ENCODE data around the gene ZNF354C.

The ZNF354C gene

DNA sequence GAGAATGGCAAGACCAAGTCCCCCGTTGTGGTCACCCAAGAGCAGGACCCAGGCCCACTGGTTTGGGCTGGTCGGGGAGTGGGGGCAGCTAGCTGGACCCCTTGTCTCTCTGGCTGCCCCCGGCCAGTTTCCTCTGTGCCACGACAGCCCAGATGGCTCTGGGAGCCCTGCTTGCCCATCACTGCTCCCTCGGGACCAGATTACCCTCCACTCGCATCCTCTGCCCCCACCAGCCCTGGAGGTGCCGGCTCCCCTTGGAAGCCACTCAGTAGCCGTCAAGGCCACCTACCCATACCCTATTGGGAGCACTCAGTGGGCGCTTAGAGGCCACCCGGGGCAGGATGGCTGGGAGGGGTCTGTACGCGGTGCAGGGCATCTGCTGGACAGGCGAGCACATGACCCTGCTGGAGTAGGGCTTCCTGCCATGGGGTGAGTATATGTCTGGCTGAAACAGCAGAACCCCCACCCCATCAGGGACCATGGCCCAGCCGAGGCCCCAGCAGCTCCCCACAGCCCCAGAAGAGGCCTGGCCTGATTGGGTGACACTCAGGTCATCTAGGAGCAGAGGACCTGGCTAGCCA, 70.0 kb downstream of the ZNF354C start:
- H3K4me3 ChIP-seq (ENCODE audit: low read length) = no peak overlapping the region
- H3K36me3 ChIP-seq (replicated peaks; ENCODE audit: low read depth, low read length) = no peaks in the 10 kb centered on the region
- H3K27ac ChIP-seq (ENCODE audit: low read length) = no peak overlapping the region

DNA sequence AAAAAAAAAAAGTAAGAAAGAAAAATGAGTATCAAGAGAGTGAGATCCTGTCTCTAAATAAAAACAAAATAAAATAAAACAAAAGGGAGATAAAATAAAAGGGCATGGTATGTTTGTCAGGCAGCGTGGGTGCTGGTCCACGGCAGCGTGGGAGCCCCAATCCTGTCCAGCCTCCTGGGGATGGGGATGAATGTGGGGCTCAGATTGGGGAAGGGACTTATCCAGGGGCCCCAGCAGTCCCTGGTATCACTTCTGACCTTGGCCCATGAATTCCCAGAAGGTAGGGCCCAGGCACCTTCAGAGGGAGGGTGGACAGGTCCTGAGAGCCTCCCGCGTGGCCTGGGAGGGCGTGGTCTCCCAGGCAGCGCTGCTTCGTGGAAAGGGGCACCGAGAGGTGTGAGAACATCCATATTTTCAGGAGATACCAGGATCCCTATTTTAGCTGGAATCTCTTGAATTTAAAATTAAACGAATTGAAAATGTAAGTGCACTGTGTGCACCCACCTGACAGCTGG, 71.2 kb downstream of the ZNF354C start:
- no peak overlapping the region for H3K27ac ChIP-seq (ENCODE audit: low read length)
- TF ChIP-seq, protein P1, sequence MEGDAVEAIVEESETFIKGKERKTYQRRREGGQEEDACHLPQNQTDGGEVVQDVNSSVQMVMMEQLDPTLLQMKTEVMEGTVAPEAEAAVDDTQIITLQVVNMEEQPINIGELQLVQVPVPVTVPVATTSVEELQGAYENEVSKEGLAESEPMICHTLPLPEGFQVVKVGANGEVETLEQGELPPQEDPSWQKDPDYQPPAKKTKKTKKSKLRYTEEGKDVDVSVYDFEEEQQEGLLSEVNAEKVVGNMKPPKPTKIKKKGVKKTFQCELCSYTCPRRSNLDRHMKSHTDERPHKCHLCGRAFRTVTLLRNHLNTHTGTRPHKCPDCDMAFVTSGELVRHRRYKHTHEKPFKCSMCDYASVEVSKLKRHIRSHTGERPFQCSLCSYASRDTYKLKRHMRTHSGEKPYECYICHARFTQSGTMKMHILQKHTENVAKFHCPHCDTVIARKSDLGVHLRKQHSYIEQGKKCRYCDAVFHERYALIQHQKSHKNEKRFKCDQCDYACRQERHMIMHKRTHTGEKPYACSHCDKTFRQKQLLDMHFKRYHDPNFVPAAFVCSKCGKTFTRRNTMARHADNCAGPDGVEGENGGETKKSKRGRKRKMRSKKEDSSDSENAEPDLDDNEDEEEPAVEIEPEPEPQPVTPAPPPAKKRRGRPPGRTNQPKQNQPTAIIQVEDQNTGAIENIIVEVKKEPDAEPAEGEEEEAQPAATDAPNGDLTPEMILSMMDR (IDR thresholded peaks at IDR 0.05; ENCODE audit: low read depth, low read length) = no peak
- no peak for TF ChIP-seq EZH2phosphoT487 (IDR thresholded peaks at IDR 0.05; ENCODE audit: low read depth)
- no peaks in the 10 kb centered on the region for H3K4me1 ChIP-seq (ENCODE audit: low read length)
- no peaks in the 10 kb centered on the region for H3K9me3 ChIP-seq (ENCODE audit: insufficient read depth, low read length)
- no peak overlapping the region for H3K4me3 ChIP-seq (ENCODE audit: low read length)
- H3K36me3 ChIP-seq (replicated peaks; ENCODE audit: low read depth, low read length) = no peaks in the 10 kb centered on the region
- H3K9ac ChIP-seq (ENCODE audit: low read length) = no peak overlapping the region
- H3K4me2 ChIP-seq (ENCODE audit: low read length) = no peak overlapping the region
- no peaks in the 10 kb centered on the region for H3K79me2 ChIP-seq (ENCODE audit: low read length)
- H3K27me3 ChIP-seq (ENCODE audit: low read depth, low read length) = no peaks in the 10 kb centered on the region
- H2AFZ ChIP-seq (ENCODE audit: low read depth, low read length) = no peak overlapping the region
- H4K20me1 ChIP-seq (ENCODE audit: insufficient read depth, low read length) = no peaks in the 10 kb centered on the region

More for the DNA sequence above, 70.0 kb downstream of the ZNF354C start:
- no peak overlapping the region for H2AFZ ChIP-seq (ENCODE audit: low read depth, low read length)
- no peak overlapping the region for H3K9ac ChIP-seq (ENCODE audit: low read length)
- H3K79me2 ChIP-seq (ENCODE audit: low read length) = no peaks in the 10 kb centered on the region
- no peak for TF ChIP-seq EZH2phosphoT487 (IDR thresholded peaks at IDR 0.05; ENCODE audit: low read depth)
- TF ChIP-seq, protein P1 (IDR thresholded peaks at IDR 0.05; ENCODE audit: low read depth, low read length) = no peak
- no peaks in the 10 kb centered on the region for H3K27me3 ChIP-seq (ENCODE audit: low read depth, low read length)
- no peak overlapping the region for H3K4me2 ChIP-seq (ENCODE audit: low read length)
- no peaks in the 10 kb centered on the region for H3K4me1 ChIP-seq (ENCODE audit: low read length)
- H3K9me3 ChIP-seq (ENCODE audit: insufficient read depth, low read length) = no peaks in the 10 kb centered on the region
- H4K20me1 ChIP-seq (ENCODE audit: insufficient read depth, low read length) = no peaks in the 10 kb centered on the region

DNA sequence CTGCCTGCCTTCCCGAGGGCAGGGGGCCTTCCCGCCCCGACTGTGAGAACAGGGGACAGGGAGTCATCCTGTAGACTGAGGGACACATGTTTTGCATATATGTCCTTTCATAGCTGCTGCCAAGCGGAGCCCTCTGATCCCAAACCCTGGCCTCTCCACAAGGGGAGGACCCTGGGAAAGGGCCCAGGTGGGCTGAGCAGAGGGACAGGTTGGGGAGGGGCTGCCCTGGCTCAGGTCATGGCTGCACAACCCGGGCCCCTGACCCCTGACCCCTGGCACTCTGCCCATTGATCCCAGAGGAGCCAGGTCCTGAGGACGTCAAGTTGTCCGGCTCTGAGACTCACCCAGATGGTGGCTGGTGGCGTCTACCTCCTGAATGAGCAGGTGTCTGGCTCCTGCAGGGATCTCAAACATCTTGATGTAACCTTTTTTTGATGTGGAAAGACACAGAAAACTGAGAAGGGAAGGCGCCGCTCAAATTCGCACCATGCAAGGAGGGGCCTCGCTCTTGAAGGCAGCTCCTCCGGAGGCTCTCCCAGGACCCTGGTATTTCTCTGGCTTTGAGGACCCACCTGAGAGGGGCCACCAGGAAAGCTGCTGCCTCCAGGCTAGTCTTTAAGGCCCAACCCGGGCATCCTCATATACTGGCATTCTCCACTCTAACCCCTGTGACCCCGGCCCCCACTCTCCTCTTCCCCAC, 71.9 kb downstream of the ZNF354C start:
- no peak for TF ChIP-seq EZH2phosphoT487 (IDR thresholded peaks at IDR 0.05; ENCODE audit: low read depth)
- TF ChIP-seq, protein P1 (IDR thresholded peaks at IDR 0.05; ENCODE audit: low read depth, low read length) = no peak
- no peak overlapping the region for H3K4me3 ChIP-seq (ENCODE audit: low read length)
- H3K9me3 ChIP-seq (ENCODE audit: insufficient read depth, low read length) = no peaks in the 10 kb centered on the region
- no peaks in the 10 kb centered on the region for H3K27me3 ChIP-seq (ENCODE audit: low read depth, low read length)
- H3K4me1 ChIP-seq (ENCODE audit: low read length) = no peaks in the 10 kb centered on the region
- H3K79me2 ChIP-seq (ENCODE audit: low read length) = no peaks in the 10 kb centered on the region
- H3K9ac ChIP-seq (ENCODE audit: low read length) = no peak overlapping the region
- H3K27ac ChIP-seq (ENCODE audit: low read length) = no peak overlapping the region
- no peak overlapping the region for H3K4me2 ChIP-seq (ENCODE audit: low read length)
- no peaks in the 10 kb centered on the region for H3K36me3 ChIP-seq (replicated peaks; ENCODE audit: low read depth, low read length)
- H2AFZ ChIP-seq (ENCODE audit: low read depth, low read length) = no peak overlapping the region
- no peaks in the 10 kb centered on the region for H4K20me1 ChIP-seq (ENCODE audit: insufficient read depth, low read length)

DNA sequence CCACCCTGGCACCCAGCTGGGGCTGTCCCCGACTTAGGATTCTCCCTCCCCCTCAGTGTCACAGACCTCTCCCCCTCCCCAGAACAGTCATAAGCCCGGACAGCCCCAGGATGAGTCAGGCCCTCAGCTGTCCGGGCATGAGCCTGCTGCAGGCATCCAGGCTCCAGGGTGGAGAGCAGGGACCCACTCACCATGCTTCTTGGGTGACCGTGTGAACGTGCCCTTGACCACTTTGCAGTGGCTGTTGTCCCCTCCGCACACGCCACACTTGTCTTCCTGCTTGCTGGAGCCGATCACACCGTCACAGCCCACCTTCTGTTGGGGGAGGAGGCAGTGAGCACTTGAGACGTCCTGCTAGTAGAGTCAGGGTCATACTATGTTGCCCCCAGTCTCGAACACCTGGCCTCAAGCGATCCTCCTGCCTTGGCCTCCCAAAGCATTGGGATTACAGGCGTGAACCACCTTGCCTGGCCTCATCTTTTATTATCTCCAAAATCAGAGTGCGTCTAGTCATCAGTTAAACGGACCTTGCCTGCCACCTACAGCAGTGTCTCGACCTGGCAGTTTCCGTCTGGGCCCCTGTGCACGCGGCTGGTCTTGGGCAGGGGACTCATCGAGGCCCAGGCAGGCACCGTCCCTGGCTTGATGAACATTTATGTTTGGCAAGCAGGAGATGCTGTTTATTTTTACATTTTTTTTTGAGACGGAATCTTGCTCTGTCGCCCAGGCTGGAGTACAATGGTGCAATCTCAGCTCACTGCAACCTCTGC, 72.6 kb downstream of the ZNF354C start:
- Histone ChIP-seq H2AFZ (ENCODE audit: low read depth, low read length) (no peak overlapping the region), H3K4me2 (ENCODE audit: low read length) (no peak overlapping the region), H3K9ac (ENCODE audit: low read length) (no peak overlapping the region), H3K27ac (ENCODE audit: low read length) (no peak overlapping the region), H3K9me3 (ENCODE audit: insufficient read depth, low read length) (no peaks in the 10 kb centered on the region), H3K4me1 (ENCODE audit: low read length) (no peaks in the 10 kb centered on the region), H4K20me1 (ENCODE audit: insufficient read depth, low read length) (no peaks in the 10 kb centered on the region), H3K4me3 (ENCODE audit: low read length) (no peak overlapping the region), H3K27me3 (ENCODE audit: low read depth, low read length) (no peaks in the 10 kb centered on the region), H3K36me3 (replicated peaks; ENCODE audit: low read depth, low read length) (no peaks in the 10 kb centered on the region), H3K79me2 (ENCODE audit: low read length) (no peaks in the 10 kb centered on the region)
- TF ChIP-seq, protein P1 (IDR thresholded peaks at IDR 0.05; ENCODE audit: low read depth, low read length) = no peak
- no peak for TF ChIP-seq EZH2phosphoT487 (IDR thresholded peaks at IDR 0.05; ENCODE audit: low read depth)

Measured in OCI-LY3 (cell line).